HG03103 (cell line): ENCODE results near the gene CABLES2.

ENCODE experiments used
- ATAC-seq: cut with Tn5 transposase; IDR thresholded peaks from one replicate; pipeline ENCODE4 v1.9.1; 2021; ENCODE audit warnings: low read depth; ENCODE audit not compliant: unreplicated experiment

The CABLES2 gene

GRCh38 chr20:62419759-62420158, 12.7 kb upstream of the CABLES2 start:
- ATAC-seq, result no peak

- ATAC-seq, result no peak
Observed at GRCh38 chr20:62418709-62419487, 11.8 kb upstream of the CABLES2 start.

- no peak for ATAC-seq
Observed at GRCh38 chr20:62417981-62418708, 11.1 kb upstream of the CABLES2 start.

GRCh38 chr20:62416651-62417637, 9.9 kb upstream of the CABLES2 start:
- ATAC-seq, result no peak

GRCh38 chr20:62415354-62416111, 8.4 kb upstream of the CABLES2 start:
- ATAC-seq, result no peak

GRCh38 chr20:62413896-62414481, 6.9 kb upstream of the CABLES2 start:
- no peak for ATAC-seq

GRCh38 chr20:62413025-62413570, 6.0 kb upstream of the CABLES2 start:
- ATAC-seq, result no peak

- ATAC-seq, result no peak
Observed at GRCh38 chr20:62412194-62413024, 5.3 kb upstream of the CABLES2 start.

- ATAC-seq, result no peak
Observed at GRCh38 chr20:62411479-62412193, 4.6 kb upstream of the CABLES2 start.

GRCh38 chr20:62410746-62411478, 3.8 kb upstream of the CABLES2 start:
- no peak for ATAC-seq

- ATAC-seq, result no peak
Observed at GRCh38 chr20:62409931-62410745, 3.1 kb upstream of the CABLES2 start.

- no peak for ATAC-seq
Observed at GRCh38 chr20:62409086-62409853, 2.2 kb upstream of the CABLES2 start.

- no peak for ATAC-seq
Observed at GRCh38 chr20:62408640-62409039, 1.6 kb upstream of the CABLES2 start.

- ATAC-seq, result no peak
Observed at GRCh38 chr20:62408055-62408454, 970 bp upstream of the CABLES2 start.

- no peak for ATAC-seq
Observed at GRCh38 chr20:62406635-62407176, 379 bp downstream of the CABLES2 start.
